CD14-positive monocyte (primary cell): ENCODE results near the gene CBY2. TPM values are rescaled to one million over a fixed set of nuclear protein-coding genes. Genes with fewer than 3 reads are reported as not detected.

Experiments
- DNase-seq, 3 donors: peaks; one replicate each; pipeline ENCODE4 v3.0.0-alpha.2; 2011 to 2022
- H2AFZ ChIP-seq: 2 replicates; pipeline ENCODE4 v1.6.0; 2012; ENCODE audit warnings: mild to moderate bottlenecking, low read depth, low read length, inconsistent platforms; ENCODE audit not compliant: insufficient read depth, poor library complexity, severe bottlenecking
- H3K27ac ChIP-seq, 2 donors: 1 replicate in 1 of 2; 2 replicates in 1 of 2; pipeline ENCODE4 v1.5.1; 2012 to 2013; ENCODE audit warnings: low read length in 2 of 2, control low read depth in 1 of 2, inconsistent platforms in 1 of 2, low read depth in 1 of 2, mild to moderate bottlenecking in 1 of 2
- H3K27me3 ChIP-seq, 2 donors: one replicate each; pipeline versions ENCODE4 v1.6.0 to v1.6.1; 2011 to 2013; ENCODE audit warnings: low read length in 2 of 2; ENCODE audit not compliant: control insufficient read depth in 2 of 2, insufficient read depth in 2 of 2
- H3K36me3 ChIP-seq, 2 donors: replicated peaks in 1 of 2; 1 replicate in 1 of 2; 2 replicates in 1 of 2; pipeline versions ENCODE4 v1.5.1 to v1.6.1; 2012 to 2013; ENCODE audit warnings: low read length in 2 of 2, control low read depth in 1 of 2, inconsistent platforms in 1 of 2, mild to moderate bottlenecking in 1 of 2; ENCODE audit not compliant: insufficient read depth in 2 of 2, control insufficient read depth in 1 of 2
- H3K4me1 ChIP-seq, 2 donors: 1 replicate in 1 of 2; 2 replicates in 1 of 2; pipeline versions ENCODE4 v1.5.1 to v1.6.1; 2012 to 2013; ENCODE audit warnings: low read length in 2 of 2, control low read depth in 1 of 2, inconsistent platforms in 1 of 2, mild to moderate bottlenecking in 1 of 2, moderate library complexity in 1 of 2; ENCODE audit not compliant: insufficient read depth in 2 of 2, control insufficient read depth in 1 of 2
- H3K4me2 ChIP-seq: replicated peaks from 2 replicates; pipeline ENCODE3; 2012; ENCODE audit warnings: low read length, moderate library complexity, mild to moderate bottlenecking; ENCODE audit not compliant: poor library complexity, severe bottlenecking; ENCODE audit errors: extremely low read depth
- H3K4me3 ChIP-seq, 3 experiments: fragments of 200-600 bp in 1 of 3; sonication (generic) in 1 of 3; replicated peaks in 1 of 3; 1 replicate in 2 of 3; 2 replicates in 1 of 3; pipeline ENCODE4 v1.5.1; 2011 to 2013; ENCODE audit warnings: low read length in 3 of 3, mild to moderate bottlenecking in 3 of 3, control low read depth in 2 of 3, low read depth in 2 of 3, inconsistent platforms in 1 of 3, moderate library complexity in 1 of 3
- H3K79me2 ChIP-seq: 2 replicates; pipeline ENCODE4 v1.6.0; 2012; ENCODE audit warnings: mild to moderate bottlenecking, control low read depth, inconsistent platforms, low read length, moderate library complexity; ENCODE audit not compliant: insufficient read depth
- H3K9ac ChIP-seq: 2 replicates; pipeline ENCODE4 v1.6.0; 2017; ENCODE audit warnings: low read length, mild to moderate bottlenecking; ENCODE audit not compliant: insufficient read depth, poor library complexity, severe bottlenecking
- H3K9me3 ChIP-seq, 2 donors: replicated peaks in 1 of 2; 1 replicate in 1 of 2; 2 replicates in 1 of 2; pipeline versions ENCODE4 v1.5.1 to v1.6.1; 2012 to 2013; ENCODE audit warnings: low read length in 2 of 2, control low read depth in 1 of 2; ENCODE audit not compliant: control insufficient read depth in 1 of 2, insufficient read depth in 1 of 2
- H4K20me1 ChIP-seq: 2 replicates; pipeline ENCODE4 v1.6.0; 2012; ENCODE audit warnings: mild to moderate bottlenecking, low read length, control low read depth, moderate library complexity; ENCODE audit not compliant: insufficient read depth
- H3K27ac Mint-ChIP-seq, 7 donors: one replicate each; pipeline ENCODE4 v1.8.0; 2020; ENCODE audit warnings: mild to moderate bottlenecking in 7 of 7, mixed read lengths in 7 of 7, moderate library complexity in 6 of 7, inconsistent platforms in 2 of 7
- H3K27me3 Mint-ChIP-seq, 3 donors: one replicate each; pipeline ENCODE4 v1.8.0; 2021 to 2022; ENCODE audit warnings: low read depth in 3 of 3, mild to moderate bottlenecking in 3 of 3, mixed read lengths in 3 of 3, moderate library complexity in 3 of 3, inconsistent platforms in 1 of 3
- H3K36me3 Mint-ChIP-seq, 2 donors: one replicate each; pipeline ENCODE4 v1.8.0; 2020; ENCODE audit warnings: mixed read lengths in 2 of 2, inconsistent platforms in 1 of 2, mild to moderate bottlenecking in 1 of 2
- H3K4me1 Mint-ChIP-seq: one replicate; pipeline ENCODE4 v1.8.0; 2020; ENCODE audit warnings: mild to moderate bottlenecking, mixed read lengths
- H3K4me3 Mint-ChIP-seq, 2 donors: one replicate each; pipeline ENCODE4 v1.8.0; 2020; ENCODE audit warnings: mild to moderate bottlenecking in 2 of 2, mixed read lengths in 2 of 2, moderate library complexity in 1 of 2
- H3K9me3 Mint-ChIP-seq, 7 donors: one replicate each; pipeline ENCODE4 v1.8.0; 2020 to 2022; ENCODE audit warnings: mixed read lengths in 7 of 7, mild to moderate bottlenecking in 6 of 7, moderate library complexity in 6 of 7, inconsistent platforms in 2 of 7
- WGBS: methylation state at CpG from one replicate; pipeline ENCODE4 v1.1.5; 2013; ENCODE audit warnings: missing lambda C conversion rate; ENCODE audit not compliant: insufficient coverage; 5-methylcytosine and 5-hydroxymethylcytosine counted together
- intact Hi-C, 2 donors: fragments of 100-400 bp; cut with micrococcal nuclease; formaldehyde crosslinking; loops; one replicate each; pipeline versions ENCODE4 v1.15.0 to v1.15.1; 2023
- polyA plus RNA-seq, 3 donors: library from polyadenylated mRNA; depleted of rRNA in 1 of 3; unstranded in 2 of 3; stranded (reverse) in 1 of 3; fragments of 300-500 nt in 2 of 3; fragments of >200 nt in 1 of 3; fragmentation: Illumina TruSeq in 2 of 3; gene quantifications; 1 replicate in 2 of 3; 2 replicates in 1 of 3; pipeline ENCODE4 v1.2.3, GENCODE V29; 2012 to 2021
- TF ChIP-seq, protein P1 (sequence below): fragments of 200-600 bp; IDR thresholded peaks from one replicate; pipeline ENCODE4 v1.8.0; 2022; ENCODE audit warnings: antibody characterized with exemption, mild to moderate bottlenecking

The CBY2 gene
- polyA plus RNA-seq, 3 donors: not detected

GRCh38 chr13:45728759-45729158 is 26.6 kb downstream of the CBY2 start:
- TF ChIP-seq, protein P1, sequence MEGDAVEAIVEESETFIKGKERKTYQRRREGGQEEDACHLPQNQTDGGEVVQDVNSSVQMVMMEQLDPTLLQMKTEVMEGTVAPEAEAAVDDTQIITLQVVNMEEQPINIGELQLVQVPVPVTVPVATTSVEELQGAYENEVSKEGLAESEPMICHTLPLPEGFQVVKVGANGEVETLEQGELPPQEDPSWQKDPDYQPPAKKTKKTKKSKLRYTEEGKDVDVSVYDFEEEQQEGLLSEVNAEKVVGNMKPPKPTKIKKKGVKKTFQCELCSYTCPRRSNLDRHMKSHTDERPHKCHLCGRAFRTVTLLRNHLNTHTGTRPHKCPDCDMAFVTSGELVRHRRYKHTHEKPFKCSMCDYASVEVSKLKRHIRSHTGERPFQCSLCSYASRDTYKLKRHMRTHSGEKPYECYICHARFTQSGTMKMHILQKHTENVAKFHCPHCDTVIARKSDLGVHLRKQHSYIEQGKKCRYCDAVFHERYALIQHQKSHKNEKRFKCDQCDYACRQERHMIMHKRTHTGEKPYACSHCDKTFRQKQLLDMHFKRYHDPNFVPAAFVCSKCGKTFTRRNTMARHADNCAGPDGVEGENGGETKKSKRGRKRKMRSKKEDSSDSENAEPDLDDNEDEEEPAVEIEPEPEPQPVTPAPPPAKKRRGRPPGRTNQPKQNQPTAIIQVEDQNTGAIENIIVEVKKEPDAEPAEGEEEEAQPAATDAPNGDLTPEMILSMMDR: no peak
- H3K36me3 ChIP-seq: no peaks in the 10 kb centered on the region
- H3K27ac ChIP-seq: no peak overlapping the region
- H3K27me3 Mint-ChIP-seq: peaks cover 0 to 5% (median 3%) of the 10 kb centered on the region in 3 donors
- no peak for DNase-seq
- H3K4me1 ChIP-seq: no peaks in the 10 kb centered on the region
- 72% methylated on average over 6 of the region's 6 CpGs for WGBS
- H3K4me1 Mint-ChIP-seq: no peaks in the 10 kb centered on the region
- H3K9ac ChIP-seq: no peak overlapping the region
- H3K9me3 ChIP-seq: no peaks in the 10 kb centered on the region
- H3K27ac Mint-ChIP-seq: no peak overlapping the region
- intact Hi-C loops: no loop called here
- H3K27me3 ChIP-seq: no peaks in the 10 kb centered on the region
- H3K4me3 Mint-ChIP-seq: no peak overlapping the region
- H3K36me3 Mint-ChIP-seq: no peaks in the 10 kb centered on the region
- no peaks in the 10 kb centered on the region for H4K20me1 ChIP-seq
- no peak overlapping the region for H3K4me2 ChIP-seq
- H3K79me2 ChIP-seq: no peaks in the 10 kb centered on the region
- no peak overlapping the region for H3K4me3 ChIP-seq
- no peak overlapping the region for H2AFZ ChIP-seq
- peaks cover 0 to 2% (median 0%) of the 10 kb centered on the region in 7 donors for H3K9me3 Mint-ChIP-seq

- intact Hi-C loops: no loop called here
- no peaks in the 10 kb centered on the region for H3K27me3 ChIP-seq
- Mint-ChIP-seq H3K4me1 (no peaks in the 10 kb centered on the region), H3K9me3 (peaks cover 0 to 2% (median 2%) of the 10 kb centered on the region in 7 donors), H3K4me3 (no peak overlapping the region), H3K27ac (no peak overlapping the region), H3K36me3 (no peaks in the 10 kb centered on the region), H3K27me3 (peaks cover 0 to 5% (median 2%) of the 10 kb centered on the region in 3 donors)
- peaks cover 0 to 4% of the 10 kb centered on the region in 2 donors for H3K9me3 ChIP-seq
- no peak overlapping the region for H3K4me2 ChIP-seq
- no peaks in the 10 kb centered on the region for H4K20me1 ChIP-seq
- TF ChIP-seq, protein P1: no peak
- H3K4me1 ChIP-seq: no peaks in the 10 kb centered on the region
- WGBS: no CpG with 5 or more reads among the region's 3 CpGs
- H3K79me2 ChIP-seq: no peaks in the 10 kb centered on the region
- no peak for DNase-seq
- H3K9ac ChIP-seq: no peak overlapping the region
- no peak overlapping the region for H3K4me3 ChIP-seq
- H3K36me3 ChIP-seq: no peaks in the 10 kb centered on the region
- no peak overlapping the region for H3K27ac ChIP-seq
- no peak overlapping the region for H2AFZ ChIP-seq
Observed at GRCh38 chr13:45731455-45731854, 29.3 kb downstream of the CBY2 start.
